Activated CD4-positive, alpha-beta T cell treated with anti-CD3 and anti-CD28 coated beads, Interleukin-2, amount 10 ng/mL, durations not matched to agents 24 days and 14 days (primary cell): ENCODE measurements around the gene SAPCD2. TPM values are rescaled to one million over a fixed set of nuclear protein-coding genes. Genes with fewer than 3 reads are reported as not detected.

Source experiments
- DNase-seq: peaks from one replicate; pipeline ENCODE4 v3.0.0; 2022
- H3K27ac Mint-ChIP-seq: one replicate; pipeline ENCODE4 v1.8.0; 2022; ENCODE audit warnings: mild to moderate bottlenecking, mixed read lengths
- H3K27me3 Mint-ChIP-seq: one replicate; pipeline ENCODE4 v1.8.0; 2022; ENCODE audit warnings: mixed read lengths
- H3K36me3 Mint-ChIP-seq: one replicate; pipeline ENCODE4 v1.8.0; 2022; ENCODE audit warnings: low read depth, mild to moderate bottlenecking, mixed read lengths
- H3K4me1 Mint-ChIP-seq: one replicate; pipeline ENCODE4 v1.8.0; 2021; ENCODE audit warnings: mixed read lengths
- H3K4me3 Mint-ChIP-seq: one replicate; pipeline ENCODE4 v1.8.0; 2022; ENCODE audit warnings: mild to moderate bottlenecking, moderate library complexity, mixed read lengths
- H3K9me3 Mint-ChIP-seq: one replicate; pipeline ENCODE4 v1.8.0; 2021; ENCODE audit warnings: mixed read lengths
- intact Hi-C: fragments of 100-400 bp; cut with micrococcal nuclease; formaldehyde crosslinking; loops from one replicate; pipeline ENCODE4 v1.15.1; 2023
- total RNA-seq: library from RNA; stranded (reverse); gene quantifications from 2 replicates; pipeline ENCODE4 v1.2.3, GENCODE V29; 2022

SAPCD2 gene
- total RNA-seq, 1 donor from 2014 or later: 22.8 TPM

- H3K9me3 Mint-ChIP-seq: no peaks in the 10 kb centered on the region
- no peaks in the 10 kb centered on the region for H3K4me1 Mint-ChIP-seq
- DNase-seq: no peak
- H3K27me3 Mint-ChIP-seq: no peaks in the 10 kb centered on the region
- H3K36me3 Mint-ChIP-seq: no peaks in the 10 kb centered on the region
- no peak overlapping the region for H3K27ac Mint-ChIP-seq
- intact Hi-C loops: no loop called here
- H3K4me3 Mint-ChIP-seq: no peak overlapping the region
These were observed 53.9 kb downstream of the SAPCD2 start for GRCh38 chr9:137016436-137016835.

- intact Hi-C loops: no loop called here
- DNase-seq: no peak
- Mint-ChIP-seq H3K4me3 (no peak overlapping the region), H3K4me1 (no peaks in the 10 kb centered on the region), H3K27me3 (no peaks in the 10 kb centered on the region), H3K36me3 (no peaks in the 10 kb centered on the region), H3K9me3 (no peaks in the 10 kb centered on the region), H3K27ac (no peak overlapping the region)
These were observed 54.4 kb downstream of the SAPCD2 start for GRCh38 chr9:137015976-137016375.

GRCh38 chr9:137015540-137015930, 54.8 kb downstream of the SAPCD2 start:
- Mint-ChIP-seq H3K27ac (no peak overlapping the region), H3K27me3 (no peaks in the 10 kb centered on the region), H3K36me3 (no peaks in the 10 kb centered on the region), H3K9me3 (no peaks in the 10 kb centered on the region), H3K4me3 (no peak overlapping the region), H3K4me1 (no peaks in the 10 kb centered on the region)
- intact Hi-C loops: no loop called here
- DNase-seq: no peak

- no peak for DNase-seq
- intact Hi-C loops: no loop called here
- Mint-ChIP-seq H3K9me3 (no peaks in the 10 kb centered on the region), H3K36me3 (no peaks in the 10 kb centered on the region), H3K27me3 (no peaks in the 10 kb centered on the region), H3K4me3 (no peak overlapping the region), H3K27ac (no peak overlapping the region), H3K4me1 (no peaks in the 10 kb centered on the region)
These were observed 55.4 kb downstream of the SAPCD2 start for GRCh38 chr9:137014776-137015539.

- intact Hi-C loops: no loop called here
- H3K4me1 Mint-ChIP-seq: no peaks in the 10 kb centered on the region
- no peaks in the 10 kb centered on the region for H3K27me3 Mint-ChIP-seq
These were observed 56.2 kb downstream of the SAPCD2 start for GRCh38 chr9:137014166-137014565.

GRCh38 chr9:137013571-137013940, 56.8 kb downstream of the SAPCD2 start:
- intact Hi-C loops: no loop called here
- Mint-ChIP-seq H3K36me3 (no peaks in the 10 kb centered on the region), H3K4me3 (no peak overlapping the region), H3K4me1 (no peaks in the 10 kb centered on the region), H3K9me3 (no peaks in the 10 kb centered on the region), H3K27ac (no peak overlapping the region), H3K27me3 (no peaks in the 10 kb centered on the region)
- no peak for DNase-seq

More at GRCh38 chr9:137014166-137014565, 56.2 kb downstream of the SAPCD2 start:
- no peak overlapping the region for H3K4me3 Mint-ChIP-seq
- H3K9me3 Mint-ChIP-seq: no peaks in the 10 kb centered on the region
- H3K36me3 Mint-ChIP-seq: no peaks in the 10 kb centered on the region
- DNase-seq: no peak
- no peak overlapping the region for H3K27ac Mint-ChIP-seq

GRCh38 chr9:137012694-137013570, 57.4 kb downstream of the SAPCD2 start:
- DNase-seq: no peak
- H3K9me3 Mint-ChIP-seq: no peaks in the 10 kb centered on the region
- no peak overlapping the region for H3K4me3 Mint-ChIP-seq
- H3K27me3 Mint-ChIP-seq: no peaks in the 10 kb centered on the region
- intact Hi-C loops: no loop called here
- no peak overlapping the region for H3K27ac Mint-ChIP-seq
- no peaks in the 10 kb centered on the region for H3K36me3 Mint-ChIP-seq
- H3K4me1 Mint-ChIP-seq: no peaks in the 10 kb centered on the region

Other genes with a start within 250 kb of the SAPCD2 start
- 5.7 and 5.9 TPM in 2 replicates for gene AJM1, start 228.1 kb downstream of the SAPCD2 start, total RNA-seq
- 134 and 145 TPM in 2 replicates for gene PHPT1, start 221.1 kb downstream of the SAPCD2 start, total RNA-seq
- gene MAMDC4, start 218.2 kb downstream of the SAPCD2 start, total RNA-seq: 24.7 and 30.1 TPM in 2 replicates
- gene EDF1, start 204.2 kb downstream of the SAPCD2 start, total RNA-seq: 378 and 380 TPM in 2 replicates
- 61.6 and 66.6 TPM in 2 replicates for gene TRAF2, start 184.0 kb downstream of the SAPCD2 start, total RNA-seq
- gene FBXW5, start 125.8 kb downstream of the SAPCD2 start, total RNA-seq: 92.7 and 93.6 TPM in 2 replicates
- 0.69 and 1.7 TPM in 2 replicates for gene C8G, start 125.3 kb downstream of the SAPCD2 start, total RNA-seq
- 1.3 and 2.3 TPM in 2 replicates for gene LCN12, start 118.3 kb downstream of the SAPCD2 start, total RNA-seq
- not detected in 2 replicates for gene PTGDS, start 93.1 kb downstream of the SAPCD2 start, total RNA-seq
- gene LCNL1, start 87.6 kb downstream of the SAPCD2 start, total RNA-seq: not detected in 2 replicates
- gene PAXX, start 78.1 kb downstream of the SAPCD2 start, total RNA-seq: 87.8 and 90.2 TPM in 2 replicates
- gene CLIC3, start 74.0 kb downstream of the SAPCD2 start, total RNA-seq: not detected in 2 replicates
- 25.0 and 25.9 TPM in 2 replicates for gene ABCA2, start 42.3 kb downstream of the SAPCD2 start, total RNA-seq
- 0.09 TPM in 1 of 2 replicates, not detected in the other for gene FUT7, start 38.5 kb downstream of the SAPCD2 start, total RNA-seq
- 58.1 and 59.4 TPM in 2 replicates for gene NPDC1, start 24.4 kb downstream of the SAPCD2 start, total RNA-seq
- gene ENTPD2, start 16.5 kb downstream of the SAPCD2 start, total RNA-seq: 0.21 TPM in 1 of 2 replicates, not detected in the other
- 17.1 and 19.1 TPM in 2 replicates for gene UAP1L1, start 7.0 kb upstream of the SAPCD2 start, total RNA-seq
- gene MAN1B1, start 16.4 kb upstream of the SAPCD2 start, total RNA-seq: 49.7 and 50.1 TPM in 2 replicates
- 365 and 375 TPM in 2 replicates for gene DPP7, start 44.2 kb upstream of the SAPCD2 start, total RNA-seq
- gene GRIN1, start 68.6 kb upstream of the SAPCD2 start, total RNA-seq: 0.07 TPM in 1 of 2 replicates, not detected in the other
- not detected in 2 replicates for gene LRRC26, start 99.5 kb upstream of the SAPCD2 start, total RNA-seq
- not detected in 2 replicates for gene TMEM210, start 101.5 kb upstream of the SAPCD2 start, total RNA-seq
- 57.4 and 58.7 TPM in 2 replicates for gene ANAPC2, start 118.0 kb upstream of the SAPCD2 start, total RNA-seq
- gene SSNA1, start 118.1 kb upstream of the SAPCD2 start, total RNA-seq: 95.1 and 95.8 TPM in 2 replicates
- gene TPRN, start 130.2 kb upstream of the SAPCD2 start, total RNA-seq: 15.1 and 16.3 TPM in 2 replicates
- 38.8 and 39.3 TPM in 2 replicates for gene TMEM203, start 135.1 kb upstream of the SAPCD2 start, total RNA-seq
- gene NDOR1, start 135.1 kb upstream of the SAPCD2 start, total RNA-seq: 45.1 and 45.6 TPM in 2 replicates
- gene RNF208, start 151.7 kb upstream of the SAPCD2 start, total RNA-seq: 12.8 and 15.2 TPM in 2 replicates
- gene CYSRT1, start 154.6 kb upstream of the SAPCD2 start, total RNA-seq: 0.54 and 0.68 TPM in 2 replicates
- gene RNF224, start 156.9 kb upstream of the SAPCD2 start, total RNA-seq: not detected in 2 replicates
- not detected in 2 replicates for gene SLC34A3, start 160.3 kb upstream of the SAPCD2 start, total RNA-seq
- 292 and 299 TPM in 2 replicates for gene TUBB4B, start 170.7 kb upstream of the SAPCD2 start, total RNA-seq
- gene STPG3, start 180.7 kb upstream of the SAPCD2 start, total RNA-seq: 0.54 and 0.99 TPM in 2 replicates
- gene NELFB, start 184.8 kb upstream of the SAPCD2 start, total RNA-seq: 72.4 and 75.3 TPM in 2 replicates
- 10.3 and 11.4 TPM in 2 replicates for gene TOR4A, start 207.2 kb upstream of the SAPCD2 start, total RNA-seq
- gene NRARP, start 231.7 kb upstream of the SAPCD2 start, total RNA-seq: 12.9 and 13.4 TPM in 2 replicates